H1 (cell line): ENCODE measurements around the gene KCTD10. TPM values are rescaled to one million over a fixed set of nuclear protein-coding genes. Genes with fewer than 3 reads are reported as not detected.

Experiments
- CTCF ChIA-PET: fragments of 300-600 bp; sonication (Branson Sonifier 250); formaldehyde crosslinking; loops from one replicate; lab custom pipeline; 2021; ENCODE audit not compliant: partially characterized antibody; lab: Charles Lee
- POLR2A ChIA-PET: fragments of 300-600 bp; sonication (Branson Sonifier 250); formaldehyde crosslinking; loops from one replicate; lab custom pipeline; 2021; ENCODE audit warnings: inconsistent platforms; ENCODE audit not compliant: partially characterized antibody; lab: Charles Lee
- DNase-seq, 2 experiments: peaks; one replicate each; pipeline versions ENCODE4 v3.0.0 to v3.0.0-alpha.2; 2010 to 2022; ENCODE audit warnings: low spot score in 2 of 2, low read depth in 1 of 2, mixed read lengths in 1 of 2
- FAIRE-seq: peaks from 2 replicates; lab custom pipeline; 2011; peaks lifted over from hg19 to GRCh38; lab: Jason Lieb, UNC
- H2AFZ ChIP-seq: 2 replicates; pipeline ENCODE4 v1.8.1; 2012; ENCODE audit warnings: low read length, inconsistent platforms
- H2AK5ac ChIP-seq: 2 replicates; pipeline ENCODE4 v1.6.1; 2013; ENCODE audit warnings: low read depth, low read length
- H2BK120ac ChIP-seq: replicated peaks from 2 replicates; pipeline ENCODE3; 2013; ENCODE audit warnings: low read depth, low read length, inconsistent platforms
- H2BK12ac ChIP-seq: 2 replicates; pipeline ENCODE4 v1.6.1; 2013; ENCODE audit warnings: low read depth, low read length
- H2BK15ac ChIP-seq: 2 replicates; pipeline ENCODE4 v1.6.1; 2013; ENCODE audit warnings: low read length
- H2BK20ac ChIP-seq: 2 replicates; pipeline ENCODE4 v1.6.1; 2013; ENCODE audit warnings: low read length
- H2BK5ac ChIP-seq: 2 replicates; pipeline ENCODE4 v1.6.1; 2013; ENCODE audit warnings: low read depth, low read length
- H3K14ac ChIP-seq: 2 replicates; pipeline ENCODE4 v1.6.1; 2013; ENCODE audit warnings: inconsistent platforms; ENCODE audit not compliant: insufficient read length
- H3K18ac ChIP-seq: 2 replicates; pipeline ENCODE4 v1.6.1; 2013; ENCODE audit warnings: low read length; ENCODE audit errors: extremely low read depth
- H3K23ac ChIP-seq: 2 replicates; pipeline ENCODE4 v1.6.1; 2013; ENCODE audit warnings: inconsistent platforms; ENCODE audit not compliant: insufficient read length
- H3K23me2 ChIP-seq: 2 replicates; pipeline ENCODE4 v1.6.1; 2013; ENCODE audit warnings: low read depth, low read length
- H3K27ac ChIP-seq: 2 replicates; pipeline ENCODE4 v1.6.1; 2011; ENCODE audit warnings: low read depth, low read length, inconsistent platforms
- H3K27me3 ChIP-seq, 4 experiments: replicated peaks in 1 of 4; 1 replicate in 1 of 4; 2 replicates in 3 of 4; pipeline versions ENCODE4 v1.6.1 to v1.8.1; 2011 to 2013; ENCODE audit warnings: low read length in 3 of 4, mild to moderate bottlenecking in 3 of 4, inconsistent platforms in 2 of 4, mixed read lengths in 2 of 4, moderate library complexity in 1 of 4; ENCODE audit not compliant: control insufficient read depth in 3 of 4, insufficient read depth in 3 of 4; ENCODE audit errors: extremely low read depth in 1 of 4
- H3K36me3 ChIP-seq, 4 experiments: 2 replicates each; pipeline versions ENCODE4 v1.6.1 to v1.8.1; 2011 to 2013; ENCODE audit warnings: mild to moderate bottlenecking in 4 of 4, low read length in 3 of 4, moderate library complexity in 2 of 4, control low read depth in 1 of 4, inconsistent platforms in 1 of 4; ENCODE audit not compliant: insufficient read depth in 4 of 4, control insufficient read depth in 2 of 4
- H3K4ac ChIP-seq: replicated peaks from 2 replicates; pipeline ENCODE3; 2013; ENCODE audit warnings: low read length, low read depth, mixed read lengths, inconsistent platforms; ENCODE audit not compliant: insufficient read length
- H3K4me1 ChIP-seq, 4 experiments: replicated peaks in 1 of 4; 1 replicate in 1 of 4; 2 replicates in 3 of 4; pipeline versions ENCODE4 v1.6.1 to v1.8.1; 2011 to 2013; ENCODE audit warnings: low read length in 3 of 4, inconsistent platforms in 2 of 4, mixed read lengths in 1 of 4; ENCODE audit not compliant: insufficient read depth in 4 of 4, control insufficient read depth in 3 of 4
- H3K4me2 ChIP-seq, 2 experiments: 2 replicates each; pipeline versions ENCODE4 v1.6.1 to v1.8.1; 2011 to 2013; ENCODE audit warnings: low read depth in 2 of 2, low read length in 2 of 2, control low read depth in 1 of 2, inconsistent platforms in 1 of 2, mild to moderate bottlenecking in 1 of 2; ENCODE audit not compliant: insufficient read depth in 1 of 2
- H3K4me3 ChIP-seq, 4 experiments: fragments of 200-600, 300-600 bp in 1 of 4; sonication (generic), shearing (Covaris generic), sonication (Bioruptor Twin) in 1 of 4; 2 replicates each; pipeline versions ENCODE4 v1.5.1 to v1.8.1; 2011 to 2016; ENCODE audit warnings: low read length in 4 of 4, low read depth in 3 of 4, control low read depth in 2 of 4, inconsistent platforms in 2 of 4, mild to moderate bottlenecking in 2 of 4, mixed read lengths in 1 of 4, moderate library complexity in 1 of 4; ENCODE audit not compliant: insufficient read depth in 2 of 4; ENCODE audit errors: extremely low read depth in 1 of 4
- H3K56ac ChIP-seq: replicated peaks from 2 replicates; pipeline ENCODE3; 2013; ENCODE audit warnings: low read depth, mild to moderate bottlenecking, mixed read lengths, low read length, inconsistent platforms; ENCODE audit not compliant: insufficient read length
- H3K79me1 ChIP-seq: 2 replicates; pipeline ENCODE4 v1.6.1; 2013; ENCODE audit warnings: low read depth, low read length, control low read depth
- H3K79me2 ChIP-seq, 2 experiments: 2 replicates each; pipeline versions ENCODE4 v1.6.1 to v1.8.1; 2012 to 2013; ENCODE audit warnings: low read length in 2 of 2, mild to moderate bottlenecking in 2 of 2, inconsistent platforms in 1 of 2; ENCODE audit not compliant: insufficient read depth in 2 of 2, control insufficient read depth in 1 of 2
- H3K9ac ChIP-seq, 4 experiments: replicated peaks in 1 of 4; 1 replicate in 1 of 4; 2 replicates in 3 of 4; pipeline versions ENCODE4 v1.6.1 to v1.8.1; 2011 to 2013; ENCODE audit warnings: low read depth in 3 of 4, low read length in 3 of 4, control low read depth in 2 of 4, mild to moderate bottlenecking in 2 of 4, moderate library complexity in 2 of 4, inconsistent platforms in 1 of 4; ENCODE audit errors: extremely low read depth in 1 of 4
- H3K9me3 ChIP-seq, 2 experiments: 2 replicates each; pipeline versions ENCODE4 v1.6.1 to v1.8.1; 2012 to 2013; ENCODE audit warnings: mild to moderate bottlenecking in 2 of 2, moderate library complexity in 2 of 2, control low read depth in 1 of 2, inconsistent platforms in 1 of 2, low read depth in 1 of 2, low read length in 1 of 2, mixed read lengths in 1 of 2; ENCODE audit not compliant: insufficient read depth in 2 of 2
- H4K20me1 ChIP-seq, 2 experiments: replicated peaks in 1 of 2; 2 replicates each; pipeline versions ENCODE3 to v1.8.1; 2011 to 2013; ENCODE audit warnings: inconsistent platforms in 2 of 2, low read length in 2 of 2, mild to moderate bottlenecking in 1 of 2; ENCODE audit not compliant: insufficient read depth in 2 of 2, control insufficient read depth in 1 of 2
- H4K5ac ChIP-seq: 2 replicates; pipeline ENCODE4 v1.6.1; 2013; ENCODE audit warnings: low read length, low read depth, mixed read lengths, inconsistent platforms; ENCODE audit not compliant: insufficient read length
- H4K8ac ChIP-seq: 2 replicates; pipeline ENCODE4 v1.8.0; 2013; ENCODE audit warnings: mild to moderate bottlenecking, moderate library complexity, low read length, inconsistent platforms; ENCODE audit not compliant: insufficient read depth; ENCODE audit errors: extremely low read depth
- H4K91ac ChIP-seq: replicated peaks from 2 replicates; pipeline ENCODE3; 2013; ENCODE audit warnings: low read length, mixed read lengths, inconsistent platforms; ENCODE audit not compliant: insufficient read length
- KDM1A ChIP-seq: fragments of 200-600, 300-600 bp; sonication (generic); IDR thresholded peaks from 2 replicates; pipeline ENCODE4 v1.7.1; 2016; ENCODE audit warnings: mild to moderate bottlenecking, low read length, borderline replicate concordance
- TAF7 ChIP-seq: optimal IDR thresholded peaks from 2 replicates; pipeline ENCODE3; 2011; ENCODE audit warnings: low read depth, mild to moderate bottlenecking, inconsistent platforms, low read length, moderate library complexity, borderline replicate concordance
- WGBS, 2 experiments: shearing (Covaris generic) in 1 of 2; methylation state at CpG; one replicate each; pipeline versions ENCODE4 v1.1.6 to v1.1.7; 2013 to 2015; ENCODE audit warnings: low lambda C conversion rate in 2 of 2, mixed read lengths in 2 of 2, inconsistent platforms in 1 of 2, low coverage in 1 of 2, missing lambda C conversion rate in 1 of 2; ENCODE audit not compliant: insufficient replicate concordance in 2 of 2, insufficient coverage in 1 of 2, insufficient read length in 1 of 2; ENCODE audit errors: extremely low coverage in 1 of 2, missing lambda C conversion rate in 1 of 2; 5-methylcytosine and 5-hydroxymethylcytosine counted together
- polyA plus RNA-seq, 7 experiments: library from polyadenylated mRNA; depleted of rRNA in 3 of 7; stranded (reverse) in 5 of 7; unstranded in 2 of 7; fragments of >200 nt in 5 of 7; fragments of 200-250 nt in 2 of 7; gene quantifications; 1 replicate in 5 of 7; 2 replicates in 1 of 7; 4 replicates in 1 of 7; pipeline versions ENCODE4 v1.2.1 to v1.2.3, GENCODE V29; 2011 to 2013; ENCODE audit warnings: missing spikeins in 2 of 7, mixed read lengths in 2 of 7
- total RNA-seq: library from RNA; stranded (reverse); fragmentation: NEBNext Ultra II Directional; extraction: Animal tissue kit (Norgen Biotek cat#: 25700); gene quantifications from 2 replicates; pipeline ENCODE4 v1.2.1, GENCODE V29; 2021

Gene KCTD10
- total and polyA plus RNA-seq, 2 of the 8 experiments (the other 6 are each of a cell fraction or from before 2014, with no cell fraction given): 45.3 to 52.4 TPM

DNA sequence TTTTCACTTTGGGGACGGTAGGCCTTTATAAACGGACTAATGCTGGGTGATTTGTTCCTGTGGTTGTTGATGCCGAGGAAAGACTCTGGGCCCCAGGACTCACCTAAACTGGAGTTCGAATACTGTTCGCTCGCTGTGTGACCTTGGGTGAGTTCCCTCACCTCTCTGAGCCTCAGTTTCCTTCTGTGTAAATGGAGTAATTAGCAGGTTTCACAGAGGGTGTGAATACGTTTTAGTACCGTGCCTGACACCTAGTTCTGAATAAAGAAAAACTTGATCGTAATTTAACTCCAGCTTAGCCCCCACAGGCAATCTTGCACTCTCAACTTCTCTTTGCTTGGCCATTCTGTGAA lies 839 bp upstream of the KCTD10 start:
- Histone ChIP-seq H2BK15ac (no peak overlapping the region), H2BK20ac (no peak overlapping the region), H3K27me3 (no peaks in the 10 kb centered on the region), H4K20me1 (peaks cover 4 to 19% of the 10 kb centered on the region in 2 experiments), H2BK5ac (no peak overlapping the region; the same call in 1 of the 2 replicates), H2AFZ (peak overlapping the region; percentile 99; the same call in 1 of the 2 replicates), H4K5ac (peak overlapping the region; percentile 53), H3K79me1 (peaks cover 13% of the 10 kb centered on the region), H4K8ac (peak overlapping the region; percentile 99; the same call in 1 of the 2 replicates), H3K36me3 (no peaks in the 10 kb centered on the region), H3K14ac (no peak overlapping the region), H3K4me1 (peaks cover 0 to 10% (median 5%) of the 10 kb centered on the region in 4 experiments; a peak in 4 of 7 replicates), H3K56ac (no peak overlapping the region), H4K91ac (no peak overlapping the region), H3K23ac (no peak overlapping the region), H3K4ac (no peak overlapping the region), H3K9ac (peak overlapping the region; percentile 81 to 90 (median 90)), H3K4me2 (peak overlapping the region; percentile 87 to 98), H3K23me2 (peaks cover 11% of the 10 kb centered on the region), H2AK5ac (no peak overlapping the region)
- no peak for DNase-seq
- CTCF ChIA-PET: interaction anchor here (1.4 to 19.5 kb wide), 4 partner anchors 10 to 46 kb away, joined by 4 to 245 read pairs (median 4); no protein-coding TSS in a partner anchor
- no peak for TF ChIP-seq TAF7
- TF ChIP-seq KDM1A: peak; percentile 74; the same call in 1 of the 2 replicates
- TF ChIP-seq, all 59 proteins: peak for 1
- no peak overlapping the region for H2BK120ac ChIP-seq
- WGBS, 2 experiments: 16% methylated on average over 9 of the region's 9 CpGs; no CpG with 5 or more reads in 1 of the 2 experiments
- H3K9me3 ChIP-seq: no peaks in the 10 kb centered on the region
- FAIRE-seq: no peak
- H3K79me2 ChIP-seq: peaks cover 34 to 56% of the 10 kb centered on the region in 2 experiments
- H2BK12ac ChIP-seq: no peak overlapping the region
- H3K27ac ChIP-seq: peak overlapping the region; percentile 98
- POLR2A ChIA-PET: interaction anchor here (0.9 to 3.2 kb wide), 6 partner anchors 7 to 20 kb away, joined by 3 to 23 read pairs (median 6); no protein-coding TSS in a partner anchor
- H3K4me3 ChIP-seq: peak overlapping the region; percentile 92 to 97 (median 94)
- no peak overlapping the region for H3K18ac ChIP-seq
